ENCODE data around the gene DIABLO. TPM values are rescaled to one million over a fixed set of nuclear protein-coding genes. Genes with fewer than 3 reads are reported as not detected.

Gene DIABLO
- total RNA-seq, 2 experiments from 2014 or later, result 46.1 to 48.1 TPM

DNA sequence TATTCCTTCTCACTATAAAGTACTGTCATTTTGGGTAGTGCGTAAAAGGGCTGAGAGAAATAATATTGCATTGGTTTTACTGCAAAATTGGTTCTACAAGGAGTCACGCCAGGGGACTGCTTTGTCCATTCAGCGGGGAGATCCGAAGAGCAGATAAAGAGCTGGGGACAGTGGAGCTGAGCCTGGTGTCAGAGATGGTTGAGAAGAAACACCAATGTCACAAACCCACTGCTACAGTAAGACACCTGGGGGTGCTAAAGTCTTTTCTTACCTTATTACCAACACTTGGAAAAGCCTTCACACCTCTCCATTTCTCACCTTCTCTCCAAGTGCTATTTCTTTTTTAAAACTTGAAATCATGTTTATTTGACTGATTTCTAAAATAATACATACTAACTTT is 66.0 kb downstream of the DIABLO start:
- no peaks in the 10 kb centered on the region for H3K27me3 Mint-ChIP-seq (ENCODE audit: low read depth)
- peaks cover 2% of the 10 kb centered on the region for H3K4me1 Mint-ChIP-seq (ENCODE audit: low read depth)
- H3K27ac Mint-ChIP-seq, result no peak overlapping the region
- intact Hi-C loops (cut with micrococcal nuclease), result loop anchor here (1.0 kb wide), 1 partner anchor 31 kb away; no protein-coding TSS in a partner anchor
- no peak overlapping the region for H3K4me3 Mint-ChIP-seq
- DNase-seq, result no peak
- no peaks in the 10 kb centered on the region for H3K36me3 Mint-ChIP-seq (ENCODE audit: low read depth)
- no peaks in the 10 kb centered on the region for H3K9me3 Mint-ChIP-seq
- CTCF ChIA-PET, result interaction anchor here (0.6 kb wide), 1 partner anchor 396 kb away, joined by 3 read pairs; no protein-coding TSS in a partner anchor

- H3K27me3 Mint-ChIP-seq (ENCODE audit: low read depth), result no peaks in the 10 kb centered on the region
- CTCF ChIA-PET, result interaction anchor here (0.6 to 1.1 kb wide), 3 partner anchors 29 to 127 kb away, joined by 3 to 5 read pairs (median 3); no protein-coding TSS in a partner anchor
- H3K9me3 Mint-ChIP-seq, result no peaks in the 10 kb centered on the region
- H3K27ac Mint-ChIP-seq, result no peak overlapping the region
- H3K36me3 Mint-ChIP-seq (ENCODE audit: low read depth), result no peaks in the 10 kb centered on the region
- peaks cover 2% of the 10 kb centered on the region for H3K4me1 Mint-ChIP-seq (ENCODE audit: low read depth)
- no peak overlapping the region for H3K4me3 Mint-ChIP-seq
- intact Hi-C loops (cut with micrococcal nuclease), result no loop called here
- DNase-seq, result no peak
Measured at GRCh38 chr12:122158700-122159285, 67.1 kb downstream of the DIABLO start.

Other genes starting within 250 kb of the DIABLO start
- gene BCL7A, start 204.2 kb downstream of the DIABLO start, total RNA-seq, result 1 to 10 TPM; 6.1 to 6.2 TPM
- gene MLXIP, start 147.3 kb downstream of the DIABLO start, total RNA-seq, result 10 to 100 TPM; 18.8 to 22.0 TPM
- not detected for gene IL31, start 51.8 kb downstream of the DIABLO start, total RNA-seq
- gene LRRC43, start 42.9 kb downstream of the DIABLO start, total RNA-seq, result under 1 TPM in 1 of 2 experiments, not detected in 1; 0.60 TPM
- under 1 TPM; 0.43 to 0.67 TPM for gene B3GNT4, start 22.3 kb downstream of the DIABLO start, total RNA-seq
- gene VPS33A, start 40.4 kb upstream of the DIABLO start, total RNA-seq, result 10 to 100 TPM; 15.9 to 17.2 TPM
- gene CLIP1, start 196.6 kb upstream of the DIABLO start, total RNA-seq, result 10 to 100 TPM; 50.7 to 51.3 TPM

Data from activated naive CD4-positive, alpha-beta T cell treated with anti-CD3 and anti-CD28 coated beads for 36 hours (primary cell).